ENCODE data around the gene OR52K2. TPM values are rescaled to one million over a fixed set of nuclear protein-coding genes. Genes with fewer than 3 reads are reported as not detected.
"Not testable (repeated sequence)": the region's sequence is repeated elsewhere in the genome, so short reads cannot be mapped to it uniquely, and the experiment has no call there.

Gene OR52K2
- total RNA-seq, 1 donor, result 0.31 TPM

DNA sequence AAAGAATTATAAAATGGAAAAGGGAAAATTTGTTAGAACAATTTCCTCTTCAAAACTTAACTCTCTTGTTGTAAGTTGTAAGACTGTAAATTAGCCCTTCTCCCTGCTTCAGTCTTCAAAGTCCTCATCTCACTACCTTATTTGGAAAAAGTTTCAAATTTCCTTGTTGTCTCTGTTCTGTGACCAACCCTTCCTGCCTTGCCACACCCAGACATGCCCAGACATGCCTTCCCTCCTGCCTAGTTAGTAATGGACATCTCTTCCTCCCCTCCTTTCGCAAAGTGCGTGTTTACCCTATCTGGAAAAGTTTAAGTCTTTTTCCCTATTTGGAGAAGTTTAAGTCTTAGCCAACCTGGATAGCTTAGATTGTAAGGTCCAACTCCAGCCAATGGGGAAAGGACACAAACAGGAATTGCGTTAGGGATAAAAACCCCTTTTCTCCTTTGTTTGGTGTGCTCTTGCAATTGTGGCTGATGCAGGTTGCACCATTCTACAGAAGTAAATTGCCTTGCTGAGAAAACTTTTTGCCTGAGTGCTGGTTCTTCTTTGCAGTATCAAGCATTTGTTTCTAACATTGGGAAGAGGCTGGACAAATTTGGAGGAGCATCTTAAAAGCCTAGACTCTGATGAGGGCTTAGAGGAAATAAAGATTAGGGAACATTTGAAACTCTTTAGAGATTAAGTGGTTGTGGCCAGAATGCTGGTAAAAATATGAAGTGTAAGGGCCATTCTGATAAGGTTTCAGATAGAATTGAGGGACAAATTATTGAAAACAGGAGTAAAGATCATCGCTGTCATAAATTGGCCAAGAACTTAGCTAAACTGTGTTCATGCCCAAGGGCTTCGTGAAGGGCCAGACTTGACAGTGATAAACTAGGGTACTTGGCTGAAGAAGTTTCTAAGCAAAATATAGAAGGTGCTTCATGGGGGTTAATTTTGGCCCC lies 15.4 kb downstream of the OR52K2 start:
- Histone ChIP-seq H3K9me3 (ENCODE audit: low read depth, low read length) (peaks cover 16% of the 10 kb centered on the region), H3K27me3 (ENCODE audit: insufficient read depth, low read length) (no peaks in the 10 kb centered on the region), H3K4me3 (ENCODE audit: low read length) (no peak overlapping the region), H3K4me1 (ENCODE audit: insufficient read depth, low read length) (peaks cover 42% of the 10 kb centered on the region)

DNA sequence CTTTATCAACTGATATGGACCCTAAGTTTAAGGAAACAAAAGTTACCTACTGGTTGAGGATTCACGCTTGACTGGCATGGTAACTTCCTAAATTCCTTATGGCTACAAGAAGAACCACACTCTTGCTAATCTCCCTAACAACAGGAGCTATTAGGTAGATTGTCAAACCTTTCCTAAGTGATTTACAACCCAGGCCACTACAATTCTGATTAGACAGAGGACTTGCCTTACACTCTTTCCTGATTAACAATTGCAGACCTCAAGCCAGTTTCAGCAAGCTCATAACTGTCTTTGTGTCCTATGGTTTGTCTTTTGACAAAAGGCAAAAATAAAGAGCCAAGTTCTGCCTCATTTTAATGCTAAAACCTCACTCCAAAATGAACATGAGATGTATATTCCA lies 16.3 kb downstream of the OR52K2 start:
- peaks cover 16% of the 10 kb centered on the region for H3K9me3 ChIP-seq (ENCODE audit: low read depth, low read length)
- H3K4me3 ChIP-seq (ENCODE audit: low read length), result no peak overlapping the region
- H3K4me1 ChIP-seq (ENCODE audit: insufficient read depth, low read length), result peaks cover 42% of the 10 kb centered on the region
- no peaks in the 10 kb centered on the region for H3K27me3 ChIP-seq (ENCODE audit: insufficient read depth, low read length)

DNA sequence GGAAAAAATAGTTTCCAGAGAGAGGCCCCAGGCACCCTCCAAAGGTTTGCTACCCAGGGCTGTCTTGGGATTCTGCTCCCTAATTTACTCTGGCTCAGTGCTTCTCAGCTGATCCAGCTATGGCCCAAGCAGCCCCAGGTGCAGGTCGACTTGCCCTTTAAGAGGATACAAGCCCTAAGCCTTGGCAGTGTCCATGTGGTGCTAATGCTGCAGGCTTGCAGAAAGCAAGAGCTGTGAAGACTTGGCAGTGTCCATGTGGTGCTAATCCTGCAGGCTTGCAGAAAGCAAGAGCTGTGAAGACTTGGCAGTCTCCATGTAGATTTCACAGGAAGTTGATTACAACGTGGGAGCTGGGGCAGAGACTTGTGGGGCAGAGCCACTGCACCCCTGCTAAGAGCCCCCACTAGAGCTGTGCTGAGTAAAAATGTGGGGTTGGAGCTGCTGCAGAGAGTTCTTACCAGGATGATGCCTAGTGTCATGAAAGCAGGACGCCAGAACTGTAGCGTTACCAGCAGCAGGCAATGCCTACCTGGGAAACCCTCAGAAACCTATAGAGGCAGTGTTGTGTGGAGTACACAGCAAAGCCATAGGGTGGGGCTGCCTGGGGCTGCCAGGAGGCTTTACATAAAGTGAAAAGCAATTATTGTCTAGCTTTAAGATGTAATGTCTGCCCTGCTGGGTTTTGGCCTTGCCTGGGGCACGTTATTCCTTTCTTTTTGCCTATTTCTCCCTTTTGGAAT lies 17.2 kb downstream of the OR52K2 start:
- H3K4me3 ChIP-seq (ENCODE audit: low read length), result no peak overlapping the region
- peaks cover 51% of the 10 kb centered on the region for H3K4me1 ChIP-seq (ENCODE audit: insufficient read depth, low read length)
- H3K9me3 ChIP-seq (ENCODE audit: low read depth, low read length), result peaks cover 16% of the 10 kb centered on the region

DNA sequence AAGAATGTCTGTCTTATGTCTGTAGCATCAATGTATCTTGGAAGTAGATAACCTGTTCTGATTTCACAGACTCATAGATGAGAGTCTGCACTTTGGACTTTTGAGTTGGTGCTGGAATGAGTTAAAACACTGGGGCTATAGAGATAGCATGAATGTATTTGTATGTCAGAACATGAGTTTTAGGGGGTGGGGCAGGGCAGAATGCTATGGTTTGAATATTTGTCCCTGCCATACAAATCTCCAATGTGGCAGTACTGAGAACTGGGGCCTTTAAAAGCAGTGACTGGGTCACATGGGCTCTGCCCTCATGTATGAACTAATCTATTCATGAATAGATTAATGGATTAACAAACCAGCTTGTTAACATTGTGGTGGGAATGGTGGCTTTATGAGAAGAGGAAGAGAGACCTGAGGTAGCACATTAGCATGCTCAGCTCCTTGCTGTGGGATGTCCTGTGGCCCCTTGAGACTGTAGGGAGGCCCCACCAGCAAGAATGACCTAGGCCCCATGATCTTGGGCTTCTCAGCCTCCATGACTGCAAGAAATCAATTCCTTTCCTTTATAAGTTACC lies 17.9 kb downstream of the OR52K2 start:
- Histone ChIP-seq H3K9me3 (ENCODE audit: low read depth, low read length) (peaks cover 16% of the 10 kb centered on the region), H3K27me3 (ENCODE audit: insufficient read depth, low read length) (no peaks in the 10 kb centered on the region), H3K4me1 (ENCODE audit: insufficient read depth, low read length) (peaks cover 54% of the 10 kb centered on the region), H3K4me3 (ENCODE audit: low read length) (no peak overlapping the region)

More for the DNA sequence above, 17.2 kb downstream of the OR52K2 start:
- no peaks in the 10 kb centered on the region for H3K27me3 ChIP-seq (ENCODE audit: insufficient read depth, low read length)

DNA sequence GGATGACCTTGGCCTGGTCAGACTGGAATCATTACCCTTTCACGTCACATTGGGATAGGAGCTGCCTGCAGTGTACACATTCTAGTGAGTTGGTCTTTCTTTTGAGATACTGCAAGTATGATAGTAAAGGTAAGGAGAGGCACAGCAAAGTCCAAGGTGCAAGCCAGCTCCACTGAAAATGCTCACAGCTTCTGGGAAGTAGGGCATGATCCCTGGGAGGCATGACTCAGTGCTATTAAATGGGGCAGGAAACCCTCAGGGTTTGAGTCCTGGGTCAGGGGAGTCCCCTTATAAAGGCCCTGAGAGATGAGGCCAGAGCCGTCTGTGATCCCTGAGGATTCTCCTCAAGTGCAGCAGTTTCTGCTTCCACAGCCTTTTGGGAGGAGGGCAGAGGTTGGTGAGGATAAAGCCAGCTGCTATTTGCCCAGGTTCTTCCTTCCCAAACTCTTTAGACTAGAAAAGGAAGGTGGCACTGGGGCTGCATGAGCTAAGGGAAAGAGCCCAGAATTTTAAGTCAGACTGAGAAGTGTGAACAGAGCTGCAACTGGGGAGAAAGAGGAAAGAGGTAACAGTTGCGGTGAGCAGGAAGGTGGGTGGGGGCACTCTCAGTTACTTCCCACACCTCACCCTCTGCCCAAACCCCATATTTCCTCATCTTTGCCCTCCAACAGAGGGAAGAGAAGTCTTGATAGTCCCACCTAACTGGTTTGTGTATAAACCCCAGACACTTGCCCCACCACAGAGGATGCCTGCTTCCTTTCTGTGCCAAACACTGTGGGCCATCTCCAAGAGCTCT lies 18.9 kb downstream of the OR52K2 start:
- Histone ChIP-seq H3K27me3 (ENCODE audit: insufficient read depth, low read length) (no peaks in the 10 kb centered on the region), H3K9me3 (ENCODE audit: low read depth, low read length) (peaks cover 16% of the 10 kb centered on the region), H3K4me1 (ENCODE audit: insufficient read depth, low read length) (peaks cover 54% of the 10 kb centered on the region), H3K4me3 (ENCODE audit: low read length) (no peak overlapping the region)

DNA sequence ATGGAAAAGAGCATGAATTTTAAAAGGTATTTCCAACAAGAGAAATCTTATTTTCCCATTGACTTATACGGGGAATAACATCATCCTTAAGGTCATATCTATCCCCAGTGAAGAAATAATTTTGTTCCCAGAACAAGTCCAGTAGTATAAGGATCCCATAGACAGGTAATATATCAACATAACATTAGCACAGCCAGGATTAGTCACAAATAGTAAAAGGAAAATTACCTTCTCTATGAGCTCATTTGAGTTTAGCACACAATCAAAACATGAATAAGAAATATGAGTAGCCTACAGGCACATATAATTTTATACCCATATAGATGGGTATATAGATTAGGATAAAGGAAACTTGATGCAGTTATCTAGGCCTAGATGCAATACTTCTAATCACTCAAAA lies 30.5 kb downstream of the OR52K2 start:
- Histone ChIP-seq H3K9me3 (ENCODE audit: low read depth, low read length) (no peaks in the 10 kb centered on the region), H3K4me3 (ENCODE audit: low read length) (no peak overlapping the region), H3K4me1 (ENCODE audit: insufficient read depth, low read length) (peaks cover 30% of the 10 kb centered on the region), H3K27me3 (ENCODE audit: insufficient read depth, low read length) (no peaks in the 10 kb centered on the region)

DNA sequence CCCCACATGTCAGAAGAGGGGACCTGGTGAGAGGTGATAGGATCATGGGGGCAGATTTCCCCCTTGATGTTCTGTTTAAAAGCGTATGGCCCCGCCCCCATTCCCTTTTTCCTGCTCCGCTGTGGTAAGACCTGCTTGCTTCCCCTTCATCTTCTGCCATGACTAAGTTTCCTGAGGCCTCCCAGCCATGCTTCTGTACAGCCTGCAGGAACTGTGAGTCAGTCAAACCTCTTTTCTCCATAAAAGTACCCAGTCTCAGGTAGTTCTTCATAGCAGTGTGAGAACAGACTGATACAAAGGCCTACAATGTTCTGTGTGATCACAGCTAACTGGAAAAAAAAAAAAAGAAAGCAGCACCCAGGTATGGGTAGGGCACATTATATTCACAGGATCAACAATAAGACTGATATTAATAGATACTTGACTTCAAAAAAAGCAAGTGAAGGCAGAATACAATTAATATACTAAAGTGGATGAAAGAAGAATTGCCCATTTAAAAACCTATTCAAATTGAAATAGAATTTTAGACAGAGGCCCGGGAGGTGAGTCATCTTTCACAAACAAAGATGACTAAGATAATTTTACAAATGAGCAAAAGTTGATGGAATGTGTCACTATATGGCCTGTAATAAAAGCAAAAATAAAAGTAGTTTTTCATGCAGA lies 31.6 kb downstream of the OR52K2 start:
- no peaks in the 10 kb centered on the region for H3K9me3 ChIP-seq (ENCODE audit: low read depth, low read length)
- no peaks in the 10 kb centered on the region for H3K27me3 ChIP-seq (ENCODE audit: insufficient read depth, low read length)
- H3K4me1 ChIP-seq (ENCODE audit: insufficient read depth, low read length), result peaks cover 32% of the 10 kb centered on the region
- H3K4me3 ChIP-seq (ENCODE audit: low read length), result no peak overlapping the region

DNA sequence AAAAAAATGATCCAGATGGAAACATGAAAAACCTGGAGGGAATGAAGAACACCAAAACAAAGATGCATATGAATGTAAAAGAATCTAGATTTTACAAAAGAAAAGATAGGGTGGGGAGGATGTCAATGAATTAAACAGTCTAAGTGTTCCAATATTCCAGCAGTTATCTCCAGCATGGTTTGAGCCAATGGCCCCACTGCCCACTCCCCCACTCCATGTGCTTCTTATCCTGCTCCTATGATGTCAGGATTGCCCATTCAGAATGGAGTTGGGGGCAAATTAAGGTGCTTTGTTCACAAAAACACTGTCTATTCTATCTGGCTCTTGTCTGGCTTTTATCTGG lies 32.1 kb downstream of the OR52K2 start:
- H3K9me3 ChIP-seq (ENCODE audit: low read depth, low read length), result no peaks in the 10 kb centered on the region
- no peaks in the 10 kb centered on the region for H3K27me3 ChIP-seq (ENCODE audit: insufficient read depth, low read length)
- peaks cover 37% of the 10 kb centered on the region for H3K4me1 ChIP-seq (ENCODE audit: insufficient read depth, low read length)
- H3K4me3 ChIP-seq (ENCODE audit: low read length), result no peak overlapping the region

DNA sequence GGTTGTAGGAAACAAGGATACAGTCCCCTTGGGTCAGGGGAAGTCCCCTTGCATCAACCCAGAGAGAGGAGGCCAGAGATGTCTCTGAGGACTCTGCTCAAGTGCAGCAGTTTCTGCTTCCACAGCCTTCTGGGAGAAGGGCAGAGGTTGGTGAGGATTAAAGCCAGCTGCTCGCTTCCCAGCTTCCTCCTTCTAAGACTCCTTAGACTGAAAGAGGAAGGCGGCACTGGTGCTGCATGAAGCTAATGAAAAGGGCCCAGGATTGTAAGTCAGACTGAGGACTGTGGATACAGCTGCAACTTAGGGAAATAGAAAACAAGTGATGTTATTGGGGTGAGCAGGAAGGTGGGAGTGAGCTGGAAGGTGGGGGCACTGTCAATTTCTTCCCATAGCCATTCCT lies 33.4 kb downstream of the OR52K2 start, which contains the start of gene OR52K1:
Gene OR52K1, plus strand, starts transcription at position 202 of the 400 bp plus-strand sequence. CDS start 6,255 bp downstream, outside the sequence.
- H3K9me3 ChIP-seq (ENCODE audit: low read depth, low read length), result no peaks in the 10 kb centered on the region
- H3K4me3 ChIP-seq (ENCODE audit: low read length), result no peak within 1 kb of the TSS
- H3K27me3 ChIP-seq (ENCODE audit: insufficient read depth, low read length), result no peaks in the 10 kb centered on the region

DNA sequence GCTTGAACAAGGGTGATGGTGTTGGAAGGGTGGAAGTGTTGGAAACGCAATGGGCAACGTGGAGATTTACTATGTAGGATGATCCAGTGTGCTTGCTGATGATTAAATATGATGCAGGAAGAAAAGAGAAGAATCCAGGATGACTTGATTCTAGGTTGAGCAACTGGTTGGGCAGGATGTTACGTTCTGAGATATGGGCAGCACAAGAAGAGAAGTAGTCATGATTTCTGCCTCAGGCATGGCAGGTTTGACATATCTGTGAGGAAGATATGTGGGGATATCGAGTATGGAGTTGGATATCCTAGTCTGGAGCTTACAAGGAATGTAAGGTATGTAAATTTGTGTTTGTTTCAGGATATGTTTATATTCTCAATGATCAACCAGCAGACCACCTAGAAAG lies 35.2 kb downstream of the OR52K2 start:
- no peaks in the 10 kb centered on the region for H3K27me3 ChIP-seq (ENCODE audit: insufficient read depth, low read length)
- H3K4me1 ChIP-seq (ENCODE audit: insufficient read depth, low read length), result peaks cover 38% of the 10 kb centered on the region
- no peaks in the 10 kb centered on the region for H3K9me3 ChIP-seq (ENCODE audit: low read depth, low read length)
- no peak overlapping the region for H3K4me3 ChIP-seq (ENCODE audit: low read length)

More for the DNA sequence above, 33.4 kb downstream of the OR52K2 start, which contains the start of gene OR52K1:
- peaks cover 38% of the 10 kb centered on the region for H3K4me1 ChIP-seq (ENCODE audit: insufficient read depth, low read length)

DNA sequence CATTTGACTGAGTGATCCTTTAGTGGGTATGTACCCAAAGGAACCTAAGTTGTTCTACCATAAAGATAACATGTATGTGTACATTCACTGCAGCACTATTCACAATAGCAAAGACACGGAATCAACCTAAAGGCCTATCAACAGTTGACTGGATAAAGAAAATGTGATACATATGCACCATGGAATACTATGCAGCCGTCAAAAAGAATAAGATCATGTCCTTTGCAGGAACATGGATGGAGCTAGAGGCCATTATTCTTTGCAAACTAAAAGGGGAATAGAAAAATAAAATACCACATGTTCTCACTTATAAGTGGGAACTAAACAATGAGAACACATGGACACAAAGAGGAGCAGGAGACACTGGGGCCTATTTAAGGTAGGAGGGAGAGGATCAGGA lies 42.3 kb downstream of the OR52K2 start:
- not testable (repeated sequence) for H3K4me1 ChIP-seq (ENCODE audit: insufficient read depth, low read length); H3K4me3 ChIP-seq (ENCODE audit: low read length); H3K9me3 ChIP-seq (ENCODE audit: low read depth, low read length); H3K27me3 ChIP-seq (ENCODE audit: insufficient read depth, low read length)

DNA sequence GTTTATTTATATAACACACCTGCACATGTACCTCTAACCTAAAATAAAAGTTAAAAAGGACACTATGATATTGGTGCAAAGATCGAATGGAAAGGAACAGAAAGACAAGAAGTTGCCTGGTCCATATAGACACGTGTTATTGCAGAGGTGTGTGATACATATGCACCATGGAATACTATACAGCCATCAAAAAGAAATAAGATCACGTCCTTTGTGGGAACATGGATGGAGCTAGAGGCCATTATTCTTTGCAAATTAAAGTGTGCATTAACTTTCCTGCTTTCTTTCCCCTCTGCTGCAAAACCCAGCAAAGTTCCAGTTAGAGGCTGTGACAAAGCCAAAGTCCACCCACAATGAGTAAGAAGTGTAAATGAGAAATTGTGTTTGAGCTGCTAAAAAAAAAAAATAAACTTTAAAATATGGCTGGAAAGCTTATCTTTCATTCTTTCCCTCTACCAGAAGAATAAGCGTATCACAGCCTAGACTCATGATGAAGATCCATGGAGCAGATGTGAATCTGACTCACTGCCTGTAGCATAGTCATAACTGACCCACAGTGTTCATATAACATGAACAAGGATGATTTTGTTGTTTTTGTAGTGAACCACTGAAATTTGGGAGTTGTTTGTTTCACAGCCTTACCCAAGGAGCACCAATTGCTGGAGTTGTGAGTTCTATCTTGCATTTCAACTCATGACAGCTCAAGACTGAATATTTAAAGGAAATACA lies 42.9 kb downstream of the OR52K2 start:
- Histone ChIP-seq H3K4me3 (ENCODE audit: low read length) (no peak overlapping the region), H3K4me1 (ENCODE audit: insufficient read depth, low read length) (peaks cover 3% of the 10 kb centered on the region), H3K27me3 (ENCODE audit: insufficient read depth, low read length) (no peaks in the 10 kb centered on the region), H3K9me3 (ENCODE audit: low read depth, low read length) (no peaks in the 10 kb centered on the region)

DNA sequence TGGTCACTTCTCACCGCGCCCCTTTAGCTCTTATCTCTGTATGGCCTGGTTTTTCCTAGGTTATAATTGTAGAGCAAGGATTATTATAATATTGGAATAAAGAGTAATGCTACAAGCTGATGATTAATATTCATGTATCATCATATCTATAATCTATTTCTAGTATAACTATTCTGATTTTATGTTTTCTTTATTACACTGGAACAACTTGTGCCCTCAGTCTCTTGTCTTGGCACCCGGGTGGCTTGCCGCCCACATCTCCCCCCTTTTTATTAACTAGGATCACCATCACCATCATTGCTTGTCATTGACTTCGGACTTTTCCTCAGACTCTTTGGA lies 44.4 kb downstream of the OR52K2 start:
- Histone ChIP-seq H3K9me3 (ENCODE audit: low read depth, low read length) (no peaks in the 10 kb centered on the region), H3K4me1 (ENCODE audit: insufficient read depth, low read length) (peaks cover 3% of the 10 kb centered on the region), H3K4me3 (ENCODE audit: low read length) (no peak overlapping the region), H3K27me3 (ENCODE audit: insufficient read depth, low read length) (no peaks in the 10 kb centered on the region)

DNA sequence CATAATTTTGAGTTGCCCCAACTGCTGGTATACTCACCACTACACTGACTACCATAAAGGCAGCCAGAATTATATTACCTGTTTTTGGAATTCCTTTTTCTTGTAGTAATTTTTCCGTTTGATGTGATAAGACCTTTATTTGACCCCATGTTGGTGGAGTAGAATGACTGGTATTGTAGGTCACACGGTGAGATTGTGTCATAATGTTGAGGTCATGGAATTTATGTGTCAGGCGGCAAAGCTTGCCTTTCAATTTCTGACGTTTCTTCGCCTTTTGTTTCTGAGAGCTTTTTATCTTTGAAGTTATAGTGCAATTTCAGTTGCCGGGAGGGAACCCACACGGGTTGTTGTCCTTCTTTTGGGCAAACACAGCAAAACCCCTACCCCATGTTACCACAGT lies 46.4 kb downstream of the OR52K2 start:
- peaks cover 3% of the 10 kb centered on the region for H3K4me1 ChIP-seq (ENCODE audit: insufficient read depth, low read length)
- no peaks in the 10 kb centered on the region for H3K27me3 ChIP-seq (ENCODE audit: insufficient read depth, low read length)
- H3K4me3 ChIP-seq (ENCODE audit: low read length), result no peak overlapping the region
- H3K9me3 ChIP-seq (ENCODE audit: low read depth, low read length), result no peaks in the 10 kb centered on the region
